ENCODE data around the gene RTN4.

The RTN4 gene

GRCh38 chr2:54969295-54969939 lies 80.8 kb downstream of the RTN4 start:
- DNase-seq (ENCODE audit: low read depth in 2 of 2) = no peak

- DNase-seq (ENCODE audit: low read depth in 2 of 2) = no peak
These were observed 81.6 kb downstream of the RTN4 start for GRCh38 chr2:54968561-54969218.

GRCh38 chr2:54967759-54968365 lies 82.4 kb downstream of the RTN4 start:
- DNase-seq (ENCODE audit: low read depth in 2 of 2) = no peak

- no peak for DNase-seq (ENCODE audit: low read depth in 2 of 2)
These were observed 83.0 kb downstream of the RTN4 start for GRCh38 chr2:54967269-54967668.

GRCh38 chr2:54966837-54967236 lies 83.4 kb downstream of the RTN4 start:
- no peak for DNase-seq (ENCODE audit: low read depth in 2 of 2)

- no peak for DNase-seq (ENCODE audit: low read depth in 2 of 2)
These were observed 84.0 kb downstream of the RTN4 start for GRCh38 chr2:54966165-54966832.

- DNase-seq (ENCODE audit: low read depth in 2 of 2) = no peak
These were observed 84.8 kb downstream of the RTN4 start for GRCh38 chr2:54965425-54965824.

- DNase-seq (ENCODE audit: low read depth in 2 of 2) = no peak
These were observed 85.4 kb downstream of the RTN4 start for GRCh38 chr2:54964816-54965215.

GRCh38 chr2:54964271-54964670 lies 86.0 kb downstream of the RTN4 start:
- no peak for DNase-seq (ENCODE audit: low read depth in 2 of 2)

GRCh38 chr2:54963476-54963875 lies 86.8 kb downstream of the RTN4 start:
- DNase-seq (ENCODE audit: low read depth in 2 of 2) = no peak

- DNase-seq (ENCODE audit: low read depth in 2 of 2) = no peak
These were observed 87.3 kb downstream of the RTN4 start for GRCh38 chr2:54962935-54963440.

GRCh38 chr2:54962511-54962910 lies 87.7 kb downstream of the RTN4 start:
- no peak for DNase-seq (ENCODE audit: low read depth in 2 of 2)

- DNase-seq (ENCODE audit: low read depth in 2 of 2) = no peak
These were observed 90.1 kb downstream of the RTN4 start for GRCh38 chr2:54960164-54960563.

- DNase-seq (ENCODE audit: low read depth in 2 of 2) = no peak
These were observed 91.4 kb downstream of the RTN4 start for GRCh38 chr2:54958717-54959371.

GRCh38 chr2:54957321-54957999 lies 92.8 kb downstream of the RTN4 start:
- no peak for DNase-seq (ENCODE audit: low read depth in 2 of 2)

- DNase-seq (ENCODE audit: low read depth in 2 of 2) = no peak
These were observed 94.1 kb downstream of the RTN4 start for GRCh38 chr2:54956111-54956627.

- no peak for DNase-seq (ENCODE audit: low read depth in 2 of 2)
These were observed 94.7 kb downstream of the RTN4 start for GRCh38 chr2:54955358-54956110.

GRCh38 chr2:54954705-54955357 lies 95.4 kb downstream of the RTN4 start:
- DNase-seq (ENCODE audit: low read depth in 2 of 2) = no peak

- DNase-seq (ENCODE audit: low read depth in 2 of 2) = no peak
These were observed 96.1 kb downstream of the RTN4 start for GRCh38 chr2:54954158-54954557.

GRCh38 chr2:54952978-54953456 lies 97.2 kb downstream of the RTN4 start:
- no peak for DNase-seq (ENCODE audit: low read depth in 2 of 2)

Measured in stimulated activated CD8-positive, alpha-beta memory T cell treated with anti-CD3 and anti-CD28 coated beads, Interleukin-2, amount 100 ng/mL, for 48 hours (primary cell).